IMR-90 (cell line): ENCODE measurements around the gene BRD1. TPM values are rescaled to one million over a fixed set of nuclear protein-coding genes. Genes with fewer than 3 reads are reported as not detected.

Experiments
- ATAC-seq: fragments of 200-7000 bp; cut with Tn5 transposase; 2 replicates; pipeline ENCODE4 v1.9.1; 2020; ENCODE audit warnings: low read depth, mild to moderate bottlenecking, moderate library complexity
- BruUV-seq: library from RNA; stranded (reverse); fragments of 400-500 nt; replicated peaks from 2 replicates; lab custom pipeline; 2021; lab: Mats Ljungman, UMichigan
- CTCF ChIA-PET: fragments of 300-600 bp; formaldehyde crosslinking; extraction: SDS; loops from one replicate; lab custom pipeline; 2021; ENCODE audit warnings: antibody characterized with exemption; lab: Yijun Ruan, JAX
- POLR2A ChIA-PET: fragments of 300-600 bp; sonication (Branson Sonifier 250); formaldehyde crosslinking; loops from one replicate; lab custom pipeline; 2022; ENCODE audit warnings: antibody characterized with exemption; ENCODE audit not compliant: unreplicated experiment; lab: Charles Lee
- DNase-seq: peaks from one replicate; pipeline ENCODE4 v3.0.0; 2013
- H2AFZ ChIP-seq: replicated peaks from 2 replicates; pipeline ENCODE3; 2013; ENCODE audit warnings: low read length, mild to moderate bottlenecking; ENCODE audit not compliant: poor library complexity
- H2AK5ac ChIP-seq: 2 replicates; pipeline ENCODE4 v1.6.1; 2013; ENCODE audit warnings: low read depth, low read length, inconsistent platforms
- H2AK9ac ChIP-seq: replicated peaks from 2 replicates; pipeline ENCODE3; 2013; ENCODE audit warnings: mild to moderate bottlenecking, low read depth, low read length, moderate library complexity; ENCODE audit not compliant: poor library complexity
- H2BK120ac ChIP-seq: 2 replicates; pipeline ENCODE4 v1.6.1; 2013; ENCODE audit warnings: low read depth, low read length, inconsistent platforms
- H2BK15ac ChIP-seq: 3 replicates; pipeline ENCODE4 v1.6.1; 2013; ENCODE audit warnings: low read depth, low read length, inconsistent platforms
- H2BK20ac ChIP-seq: 2 replicates; pipeline ENCODE4 v1.6.1; 2013; ENCODE audit warnings: low read depth, mild to moderate bottlenecking, inconsistent platforms, low read length, moderate library complexity
- H2BK5ac ChIP-seq: 2 replicates; pipeline ENCODE4 v1.6.1; 2013; ENCODE audit warnings: mild to moderate bottlenecking, low read depth, low read length, inconsistent platforms; ENCODE audit not compliant: poor library complexity, severe bottlenecking
- H3K14ac ChIP-seq: replicated peaks from 2 replicates; pipeline ENCODE4 v1.6.1; 2013; ENCODE audit warnings: low read depth, low read length, inconsistent platforms
- H3K18ac ChIP-seq: 2 replicates; pipeline ENCODE4 v1.6.1; 2013; ENCODE audit warnings: low read depth, low read length, control low read depth
- H3K23ac ChIP-seq: 2 replicates; pipeline ENCODE4 v1.6.1; 2013; ENCODE audit warnings: low read depth, low read length, inconsistent platforms
- H3K27ac ChIP-seq: 2 replicates; pipeline ENCODE4 v1.5.1; 2013; ENCODE audit warnings: mild to moderate bottlenecking, control low read depth, low read length; ENCODE audit not compliant: insufficient read depth
- H3K27me3 ChIP-seq: 2 replicates; pipeline ENCODE4 v1.6.1; 2013; ENCODE audit warnings: low read length; ENCODE audit not compliant: control insufficient read depth, insufficient read depth
- H3K36me3 ChIP-seq: 2 replicates; pipeline ENCODE4 v1.6.1; 2013; ENCODE audit warnings: low read length, mixed read lengths; ENCODE audit not compliant: control insufficient read depth, insufficient read depth
- H3K4ac ChIP-seq: 2 replicates; pipeline ENCODE4 v1.6.1; 2013; ENCODE audit warnings: low read depth, low read length, inconsistent platforms
- H3K4me1 ChIP-seq: 2 replicates; pipeline ENCODE4 v1.6.1; 2013; ENCODE audit warnings: low read length, mixed read lengths; ENCODE audit not compliant: control insufficient read depth, insufficient read depth
- H3K4me2 ChIP-seq: 2 replicates; pipeline ENCODE4 v1.6.1; 2013; ENCODE audit warnings: low read depth, mild to moderate bottlenecking, control low read depth, low read length, moderate library complexity
- H3K4me3 ChIP-seq: 2 replicates; pipeline ENCODE4 v1.5.1; 2013; ENCODE audit warnings: low read depth, mild to moderate bottlenecking, control low read depth, low read length, moderate library complexity; ENCODE audit not compliant: insufficient read depth
- H3K56ac ChIP-seq: 2 replicates; pipeline ENCODE4 v1.6.1; 2013; ENCODE audit warnings: low read length, inconsistent platforms; ENCODE audit not compliant: insufficient read depth; ENCODE audit errors: extremely low read depth
- H3K79me1 ChIP-seq, 2 experiments: 2 replicates each; pipeline ENCODE4 v1.6.1; 2013; ENCODE audit warnings: low read length in 2 of 2, inconsistent platforms in 1 of 2, low read depth in 1 of 2
- H3K9ac ChIP-seq: 2 replicates; pipeline ENCODE4 v1.6.1; 2013; ENCODE audit warnings: low read depth, low read length, control low read depth
- H3K9me1 ChIP-seq: 2 replicates; pipeline ENCODE4 v1.6.1; 2013; ENCODE audit warnings: low read length, inconsistent platforms; ENCODE audit not compliant: insufficient read depth
- H3K9me3 ChIP-seq: 2 replicates; pipeline ENCODE4 v1.6.1; 2013; ENCODE audit warnings: low read length; ENCODE audit not compliant: control insufficient read depth, insufficient read depth
- H4K20me1 ChIP-seq: 2 replicates; pipeline ENCODE4 v1.6.1; 2013; ENCODE audit warnings: low read length, inconsistent platforms; ENCODE audit not compliant: insufficient read depth
- H4K5ac ChIP-seq: 2 replicates; pipeline ENCODE4 v1.6.1; 2013; ENCODE audit warnings: mild to moderate bottlenecking, low read depth, low read length, control low read depth
- H4K8ac ChIP-seq, 2 experiments: 2 replicates each; pipeline ENCODE4 v1.6.1; 2013; ENCODE audit warnings: low read depth in 2 of 2, low read length in 2 of 2, control low read depth in 1 of 2, inconsistent platforms in 1 of 2
- H4K91ac ChIP-seq: 2 replicates; pipeline ENCODE4 v1.6.1; 2013; ENCODE audit warnings: low read depth, low read length, inconsistent platforms; ENCODE audit not compliant: insufficient read depth
- BHLHE40 ChIP-seq: fragments of 150-350 bp; IDR thresholded peaks from 2 replicates; pipeline ENCODE4 v1.6.1; 2016; ENCODE audit warnings: mild to moderate bottlenecking, low read depth, low read length
- CEBPB ChIP-seq: IDR thresholded peaks from 2 replicates; pipeline ENCODE4 v1.6.1; 2012; ENCODE audit warnings: low read depth, low read length, improper control_type of control experiment
- CHD1 ChIP-seq: IDR thresholded peaks from 2 replicates; pipeline ENCODE4 v1.6.1; 2012; ENCODE audit warnings: low read depth, low read length, improper control_type of control experiment
- FOS ChIP-seq: fragments of 150-350 bp; IDR thresholded peaks from 2 replicates; pipeline ENCODE4 v1.6.1; 2016; ENCODE audit warnings: low read depth, low read length
- MAFK ChIP-seq: IDR thresholded peaks from 2 replicates; pipeline ENCODE4 v1.6.1; 2012; ENCODE audit warnings: low read depth, low read length, improper control_type of control experiment
- MAZ ChIP-seq: IDR thresholded peaks from 2 replicates; pipeline ENCODE4 v1.6.1; 2012; ENCODE audit warnings: low read depth, mild to moderate bottlenecking, low read length, improper control_type of control experiment, moderate library complexity, borderline replicate concordance
- MXI1 ChIP-seq: IDR thresholded peaks from 2 replicates; pipeline ENCODE4 v1.6.1; 2012; ENCODE audit warnings: low read depth, mild to moderate bottlenecking, low read length, moderate library complexity, borderline replicate concordance
- NFE2L2 ChIP-seq: fragments of 150-350 bp; IDR thresholded peaks from 2 replicates; pipeline ENCODE4 v1.6.1; 2016; ENCODE audit warnings: low read depth, mild to moderate bottlenecking, low read length
- POLR2A ChIP-seq: IDR thresholded peaks from 2 replicates; pipeline ENCODE4 v1.6.1; 2012; ENCODE audit warnings: mild to moderate bottlenecking, low read depth, low read length
- RAD21 ChIP-seq: IDR thresholded peaks from 2 replicates; pipeline ENCODE4 v1.6.1; 2012; ENCODE audit warnings: low read length, improper control_type of control experiment
- RCOR1 ChIP-seq: IDR thresholded peaks from 2 replicates; pipeline ENCODE4 v1.6.1; 2012; ENCODE audit warnings: mild to moderate bottlenecking, low read length, improper control_type of control experiment; ENCODE audit not compliant: insufficient replicate concordance
- RFX5 ChIP-seq: IDR thresholded peaks from 2 replicates; pipeline ENCODE4 v1.8.0; 2012; ENCODE audit warnings: low read depth, mild to moderate bottlenecking, low read length, moderate library complexity
- SMC3 ChIP-seq: fragments of 150-350 bp; IDR thresholded peaks from 2 replicates; pipeline ENCODE4 v1.6.1; 2016; ENCODE audit warnings: low read depth, mild to moderate bottlenecking, antibody characterized with exemption, low read length, moderate library complexity
- WGBS, 2 experiments: methylation state at CpG; one replicate each; pipeline versions ENCODE4 v1.1.5 to v1.1.7; 2013; ENCODE audit warnings: missing lambda C conversion rate in 2 of 2; ENCODE audit not compliant: insufficient read length in 1 of 2; ENCODE audit errors: extremely low coverage in 2 of 2; 5-methylcytosine and 5-hydroxymethylcytosine counted together
- dilution Hi-C: fragments of 300-500 bp; cut with HindIII; formaldehyde crosslinking; loops from one replicate; pipeline ENCODE4 v1.14.3; 2018; ENCODE audit warnings: low sequenced_read_pairs; ENCODE audit not compliant: unreplicated experiment
- in situ Hi-C: fragments of 300-500 bp; cut with MboI; formaldehyde crosslinking; loops from 3 replicates; pipeline ENCODE4 v1.14.3; 2019; ENCODE audit warnings: low sequenced_read_pairs, inconsistent platforms, mixed read lengths
- intact Hi-C: fragments of 100-400 bp; cut with micrococcal nuclease; formaldehyde crosslinking; loops from 2 replicates; pipeline ENCODE4 v1.10.0; 2022
- polyA plus RNA-seq, 3 experiments: library from polyadenylated mRNA; depleted of rRNA; stranded (reverse); fragments of >200 nt; gene quantifications; 2 replicates each; pipeline ENCODE4 v1.2.3, GENCODE V29; 2012; ENCODE audit warnings: low replicate concordance in 1 of 3
- total RNA-seq: library from RNA; depleted of rRNA; stranded (reverse); fragments of >200 nt; gene quantifications from 2 replicates; pipeline ENCODE4 v1.2.3, GENCODE V29; 2012
- TF ChIP-seq, protein P1 (sequence below): fragments of 150-350 bp; IDR thresholded peaks from 2 replicates; pipeline ENCODE4 v1.6.1; 2017; ENCODE audit warnings: mild to moderate bottlenecking, antibody characterized with exemption, low read length, low read depth
- TF ChIP-seq, protein P2 (sequence below): fragments of 150-350 bp; IDR thresholded peaks from 2 replicates; pipeline ENCODE4 v1.6.1; 2016; ENCODE audit warnings: low read depth, mild to moderate bottlenecking, low read length, moderate library complexity, borderline replicate concordance
- TF ChIP-seq, protein P3 (sequence below): conservative IDR thresholded peaks from 2 replicates; pipeline ENCODE4 v1.5.1; 2012; ENCODE audit warnings: mild to moderate bottlenecking, low read depth, low read length, improper control_type of control experiment

Gene BRD1
- total and polyA plus RNA-seq, 2 of the 4 experiments (the other 2 are of a cell fraction) = 10.0 to 10.6 TPM

DNA sequence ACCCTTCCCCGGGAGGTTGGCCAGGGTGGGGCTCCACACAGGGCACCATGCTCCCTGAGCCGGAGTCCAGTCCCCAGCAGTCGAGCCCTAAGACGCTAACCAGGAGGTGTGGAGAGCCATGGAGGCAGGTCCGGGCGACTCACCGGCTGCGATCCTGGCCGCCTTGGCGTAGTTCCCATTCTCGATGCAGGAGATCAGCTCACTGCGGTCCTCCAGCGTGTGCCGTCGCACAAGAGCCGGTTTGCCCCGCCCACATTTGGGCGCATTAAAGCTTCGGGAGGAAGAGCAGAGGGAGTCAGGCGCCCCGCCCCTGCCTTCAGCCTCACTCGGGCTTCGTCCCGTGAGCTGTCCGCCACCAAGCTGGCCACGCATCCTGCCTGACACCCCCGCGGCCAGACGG, 50.8 kb downstream of the BRD1 start:
- Histone ChIP-seq H2BK5ac (no peak overlapping the region), H2AK9ac (no peak overlapping the region), H3K9me3 (no peaks in the 10 kb centered on the region), H4K5ac (no peak overlapping the region), H3K4me1 (peaks cover 4% of the 10 kb centered on the region; the same call in 1 of the 2 replicates), H2AK5ac (no peak overlapping the region), H3K18ac (no peak overlapping the region), H4K91ac (no peak overlapping the region), H3K79me1 (peaks cover 0 to 46% of the 10 kb centered on the region in 2 experiments; a peak in 2 of 4 replicates), H3K36me3 (peaks cover 64% of the 10 kb centered on the region), H3K56ac (no peak overlapping the region), H3K4me3 (no peak overlapping the region), H3K27me3 (no peaks in the 10 kb centered on the region), H3K23ac (no peak overlapping the region), H4K8ac (no peak overlapping the region), H3K4me2 (no peak overlapping the region), H4K20me1 (peaks cover 55% of the 10 kb centered on the region), H3K14ac (no peak overlapping the region), H2BK20ac (no peak overlapping the region), H3K9me1 (no peaks in the 10 kb centered on the region), H2AFZ (no peak overlapping the region), H3K27ac (no peak overlapping the region), H3K9ac (no peak overlapping the region), H3K4ac (no peak overlapping the region), H2BK15ac (no peak overlapping the region), H2BK120ac (no peak overlapping the region)
- ATAC-seq (no peak), DNase-seq (no peak)
- in situ Hi-C loops = no loop called here
- BruUV-seq = no TSS peak
- TF ChIP-seq RFX5 (no peak), RCOR1 (no peak), SMC3 (no peak), MAFK (no peak), RAD21 (no peak), BHLHE40 (no peak), POLR2A (no peak), CEBPB (no peak), MXI1 (no peak), FOS (no peak), NFE2L2 (no peak), MAZ (no peak), CHD1 (no peak)
- TF ChIP-seq, protein P1, sequence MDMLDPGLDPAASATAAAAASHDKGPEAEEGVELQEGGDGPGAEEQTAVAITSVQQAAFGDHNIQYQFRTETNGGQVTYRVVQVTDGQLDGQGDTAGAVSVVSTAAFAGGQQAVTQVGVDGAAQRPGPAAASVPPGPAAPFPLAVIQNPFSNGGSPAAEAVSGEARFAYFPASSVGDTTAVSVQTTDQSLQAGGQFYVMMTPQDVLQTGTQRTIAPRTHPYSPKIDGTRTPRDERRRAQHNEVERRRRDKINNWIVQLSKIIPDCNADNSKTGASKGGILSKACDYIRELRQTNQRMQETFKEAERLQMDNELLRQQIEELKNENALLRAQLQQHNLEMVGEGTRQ = no peak
- TF ChIP-seq, protein P2, sequence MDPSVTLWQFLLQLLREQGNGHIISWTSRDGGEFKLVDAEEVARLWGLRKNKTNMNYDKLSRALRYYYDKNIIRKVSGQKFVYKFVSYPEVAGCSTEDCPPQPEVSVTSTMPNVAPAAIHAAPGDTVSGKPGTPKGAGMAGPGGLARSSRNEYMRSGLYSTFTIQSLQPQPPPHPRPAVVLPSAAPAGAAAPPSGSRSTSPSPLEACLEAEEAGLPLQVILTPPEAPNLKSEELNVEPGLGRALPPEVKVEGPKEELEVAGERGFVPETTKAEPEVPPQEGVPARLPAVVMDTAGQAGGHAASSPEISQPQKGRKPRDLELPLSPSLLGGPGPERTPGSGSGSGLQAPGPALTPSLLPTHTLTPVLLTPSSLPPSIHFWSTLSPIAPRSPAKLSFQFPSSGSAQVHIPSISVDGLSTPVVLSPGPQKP = no peak
- TF ChIP-seq, protein P3, sequence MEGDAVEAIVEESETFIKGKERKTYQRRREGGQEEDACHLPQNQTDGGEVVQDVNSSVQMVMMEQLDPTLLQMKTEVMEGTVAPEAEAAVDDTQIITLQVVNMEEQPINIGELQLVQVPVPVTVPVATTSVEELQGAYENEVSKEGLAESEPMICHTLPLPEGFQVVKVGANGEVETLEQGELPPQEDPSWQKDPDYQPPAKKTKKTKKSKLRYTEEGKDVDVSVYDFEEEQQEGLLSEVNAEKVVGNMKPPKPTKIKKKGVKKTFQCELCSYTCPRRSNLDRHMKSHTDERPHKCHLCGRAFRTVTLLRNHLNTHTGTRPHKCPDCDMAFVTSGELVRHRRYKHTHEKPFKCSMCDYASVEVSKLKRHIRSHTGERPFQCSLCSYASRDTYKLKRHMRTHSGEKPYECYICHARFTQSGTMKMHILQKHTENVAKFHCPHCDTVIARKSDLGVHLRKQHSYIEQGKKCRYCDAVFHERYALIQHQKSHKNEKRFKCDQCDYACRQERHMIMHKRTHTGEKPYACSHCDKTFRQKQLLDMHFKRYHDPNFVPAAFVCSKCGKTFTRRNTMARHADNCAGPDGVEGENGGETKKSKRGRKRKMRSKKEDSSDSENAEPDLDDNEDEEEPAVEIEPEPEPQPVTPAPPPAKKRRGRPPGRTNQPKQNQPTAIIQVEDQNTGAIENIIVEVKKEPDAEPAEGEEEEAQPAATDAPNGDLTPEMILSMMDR = no peak
- ChIA-PET POLR2A (no interaction called here), CTCF (no interaction called here)
- dilution Hi-C loops = no loop called here
- intact Hi-C loops = no loop called here
- WGBS, 2 experiments = 95% methylated on average over 17 of the region's 29 CpGs; no CpG with 5 or more reads in 1 of the 2 experiments
